Osteoblast (primary cell): Measurements from ENCODE around the gene PRPH. TPM values are rescaled to one million over a fixed set of nuclear protein-coding genes. Genes with fewer than 3 reads are reported as not detected.
A peak's percentile ranks its signal among the peaks of the same experiment; 100 is the strongest.

Experiments used
- DNase-seq: peaks from one replicate; pipeline ENCODE4 v3.0.0; 2011; ENCODE audit warnings: low spot score, mixed read lengths; ENCODE audit not compliant: insufficient read length; ENCODE audit errors: missing footprints
- H2AFZ ChIP-seq: 2 replicates; pipeline ENCODE4 v1.6.0; 2011; ENCODE audit warnings: mild to moderate bottlenecking, low read length
- H3K27ac ChIP-seq: 2 replicates; pipeline ENCODE4 v1.5.1; 2011; ENCODE audit warnings: mild to moderate bottlenecking, low read depth, low read length, moderate library complexity
- H3K27me3 ChIP-seq: 2 replicates; pipeline ENCODE4 v1.6.0; 2012; ENCODE audit warnings: mild to moderate bottlenecking, control low read depth, inconsistent platforms, low read length, moderate library complexity; ENCODE audit not compliant: insufficient read depth
- H3K36me3 ChIP-seq: 2 replicates; pipeline ENCODE4 v1.5.1; 2011; ENCODE audit warnings: mild to moderate bottlenecking, low read length, control low read depth, moderate library complexity; ENCODE audit not compliant: insufficient read depth
- H3K4me1 ChIP-seq: 2 replicates; pipeline ENCODE4 v1.5.1; 2011; ENCODE audit warnings: mild to moderate bottlenecking, low read length, control low read depth, moderate library complexity; ENCODE audit not compliant: insufficient read depth
- H3K4me2 ChIP-seq: 2 replicates; pipeline ENCODE4 v1.6.0; 2011; ENCODE audit warnings: mild to moderate bottlenecking, low read length; ENCODE audit not compliant: insufficient read depth
- H3K4me3 ChIP-seq: fragments of 200-600 bp; sonication (generic); 3 replicates; pipeline ENCODE4 v1.5.1; 2012; ENCODE audit warnings: mild to moderate bottlenecking, low read length, inconsistent platforms; ENCODE audit not compliant: insufficient read depth
- H3K79me2 ChIP-seq: 2 replicates; pipeline ENCODE4 v1.6.0; 2012; ENCODE audit warnings: mild to moderate bottlenecking, low read length, control low read depth, inconsistent platforms; ENCODE audit not compliant: insufficient read depth
- H3K9me3 ChIP-seq: 2 replicates; pipeline ENCODE4 v1.5.1; 2011; ENCODE audit warnings: low read depth, low read length, control low read depth
- H4K20me1 ChIP-seq: 2 replicates; pipeline ENCODE4 v1.6.0; 2012; ENCODE audit warnings: mild to moderate bottlenecking, low read length, control low read depth; ENCODE audit not compliant: insufficient read depth
- CTCF ChIP-seq: IDR thresholded peaks from 2 replicates; pipeline ENCODE4 v1.5.1; 2011; ENCODE audit warnings: mild to moderate bottlenecking, low read depth, low read length, moderate library complexity; ENCODE audit errors: extremely low read depth
- total RNA-seq: library from RNA; depleted of rRNA; stranded (reverse); fragments of >200 nt; gene quantifications from 2 replicates; pipeline ENCODE4 v1.2.3, GENCODE V29; 2012

PRPH gene
- total RNA-seq, 1 donor: under 0.01 TPM

- peak within 1 kb of the TSS; percentile 66 for H3K4me3 ChIP-seq
These were observed 42.0 kb downstream of the PRPH start, which contains the start of gene C1QL4 for GRCh38 chr12:49336645-49337584. Gene C1QL4, minus strand, starts transcription at chr12:49337188. Its CDS starts 711 bp downstream, at chr12:49336477.

GRCh38 chr12:49338830-49339463 is 44.0 kb downstream of the PRPH start:
- Histone ChIP-seq H3K4me3 (no peak overlapping the region), H3K27me3 (peaks cover 73% of the 10 kb centered on the region), H3K4me1 (peaks cover 15% of the 10 kb centered on the region), H3K4me2 (no peak overlapping the region), H2AFZ (no peak overlapping the region), H3K79me2 (no peaks in the 10 kb centered on the region), H3K9me3 (no peaks in the 10 kb centered on the region), H4K20me1 (no peaks in the 10 kb centered on the region), H3K27ac (no peak overlapping the region), H3K36me3 (no peaks in the 10 kb centered on the region)
- no peak for TF ChIP-seq CTCF
- DNase-seq: peak; percentile 74

More at GRCh38 chr12:49336645-49337584, 42.0 kb downstream of the PRPH start, which contains the start of gene C1QL4:
- Histone ChIP-seq H3K27me3 (peaks cover 54% of the 10 kb centered on the region), H4K20me1 (no peaks in the 10 kb centered on the region), H2AFZ (peak within 1 kb of the TSS; percentile 76), H3K4me2 (peak within 1 kb of the TSS; percentile 86), H3K27ac (no peak within 1 kb of the TSS), H3K9me3 (no peaks in the 10 kb centered on the region), H3K79me2 (no peaks in the 10 kb centered on the region), H3K36me3 (no peaks in the 10 kb centered on the region), H3K4me1 (peaks cover 3% of the 10 kb centered on the region)
- TF ChIP-seq CTCF: peak; percentile 58
- peak; percentile 99 for DNase-seq

- peaks cover 77% of the 10 kb centered on the region for H3K27me3 ChIP-seq
- peaks cover 15% of the 10 kb centered on the region for H3K4me1 ChIP-seq
- H3K9me3 ChIP-seq: no peaks in the 10 kb centered on the region
- H2AFZ ChIP-seq: no peak overlapping the region
- no peak overlapping the region for H3K27ac ChIP-seq
- DNase-seq: peak; percentile 82
- no peak overlapping the region for H3K4me2 ChIP-seq
- TF ChIP-seq CTCF: no peak
- no peak overlapping the region for H3K4me3 ChIP-seq
- H3K36me3 ChIP-seq: no peaks in the 10 kb centered on the region
- H3K79me2 ChIP-seq: no peaks in the 10 kb centered on the region
- no peaks in the 10 kb centered on the region for H4K20me1 ChIP-seq
These were observed 44.5 kb downstream of the PRPH start for GRCh38 chr12:49339464-49339861.
